Hepatocyte (in vitro differentiated cells): ENCODE data around the gene HOXD1. TPM values are rescaled to one million over a fixed set of nuclear protein-coding genes. Genes with fewer than 3 reads are reported as not detected.

Experiments
- DNase-seq: peaks from one replicate; pipeline ENCODE4 v3.0.0-alpha.2; 2016; ENCODE audit warnings: low spot score
- H2AFZ ChIP-seq: fragments of 200-600 bp; sonication (generic); 2 replicates; pipeline ENCODE4 v1.6.0; 2016; ENCODE audit warnings: antibody characterized with exemption, mild to moderate bottlenecking
- H3K27ac ChIP-seq: fragments of 200-600 bp; sonication (generic); 2 replicates; pipeline ENCODE4 v1.5.1; 2016; ENCODE audit warnings: mild to moderate bottlenecking
- H3K27me3 ChIP-seq: fragments of 200-600 bp; sonication (generic); 2 replicates; pipeline ENCODE4 v1.6.1; 2016
- H3K36me3 ChIP-seq: fragments of 200-600 bp; sonication (generic); replicated peaks from 2 replicates; pipeline ENCODE4 v1.5.1; 2016; ENCODE audit warnings: low read depth; ENCODE audit not compliant: insufficient read depth
- H3K4me1 ChIP-seq: fragments of 200-600 bp; sonication (generic); 2 replicates; pipeline ENCODE4 v1.5.1; 2016; ENCODE audit warnings: mild to moderate bottlenecking, moderate library complexity; ENCODE audit not compliant: insufficient read depth
- H3K4me2 ChIP-seq: fragments of 200-600 bp; sonication (generic); 2 replicates; pipeline ENCODE4 v1.6.0; 2016
- H3K4me3 ChIP-seq: fragments of 200-600 bp; sonication (generic); 2 replicates; pipeline ENCODE4 v1.5.1; 2016; ENCODE audit warnings: mild to moderate bottlenecking
- H3K79me2 ChIP-seq: fragments of 200-600 bp; sonication (generic); 2 replicates; pipeline ENCODE4 v1.6.0; 2017; ENCODE audit warnings: mild to moderate bottlenecking
- H3K9me2 ChIP-seq: fragments of 200-600 bp; sonication (generic); replicated peaks from 2 replicates; pipeline ENCODE4 v1.6.0; 2017; ENCODE audit warnings: mild to moderate bottlenecking; ENCODE audit not compliant: insufficient read depth
- H3K9me3 ChIP-seq: fragments of 200-600 bp; sonication (generic); 2 replicates; pipeline ENCODE4 v1.5.1; 2016; ENCODE audit warnings: low read depth, mild to moderate bottlenecking
- H4K20me1 ChIP-seq: fragments of 200-600 bp; sonication (generic); 2 replicates; pipeline ENCODE4 v1.6.0; 2016; ENCODE audit warnings: mild to moderate bottlenecking; ENCODE audit not compliant: insufficient read depth, poor library complexity, severe bottlenecking
- EZH2 ChIP-seq: fragments of 200-600 bp; sonication (generic); IDR thresholded peaks from 2 replicates; pipeline ENCODE4 v1.6.1; 2016; ENCODE audit warnings: antibody characterized with exemption, mild to moderate bottlenecking, borderline replicate concordance
- EZH2phosphoT487 ChIP-seq: fragments of 200-600 bp; sonication (generic); IDR thresholded peaks from one replicate; pipeline ENCODE4 v1.6.1; 2018; ENCODE audit warnings: antibody characterized with exemption, mild to moderate bottlenecking, low read depth, moderate library complexity; ENCODE audit not compliant: unreplicated experiment, severe bottlenecking
- WGBS: methylation state at CpG from one replicate; pipeline ENCODE4 v1.1.6; 2016; ENCODE audit warnings: low lambda C conversion rate; ENCODE audit errors: missing lambda C conversion rate; 5-methylcytosine and 5-hydroxymethylcytosine counted together
- polyA plus RNA-seq: library from polyadenylated mRNA; unstranded; fragments of >200 nt; fragmentation: Nextera tagmentation; extraction: Ambion mirVana; gene quantifications from 2 replicates; pipeline ENCODE4 v1.2.1, GENCODE V29; 2016
- total RNA-seq: library from RNA; depleted of rRNA; stranded (reverse); fragments of >200 nt; gene quantifications from 2 replicates; pipeline ENCODE4 v1.2.3, GENCODE V29; 2014
- TF ChIP-seq, protein P1 (sequence below): fragments of 200-600 bp; sonication (generic); IDR thresholded peaks from 2 replicates; pipeline ENCODE4 v1.5.1; 2016; ENCODE audit warnings: antibody characterized with exemption, mild to moderate bottlenecking; ENCODE audit not compliant: poor library complexity

The HOXD1 gene
- total and polyA plus RNA-seq, 2 experiments from 2014 or later = not detected

DNA sequence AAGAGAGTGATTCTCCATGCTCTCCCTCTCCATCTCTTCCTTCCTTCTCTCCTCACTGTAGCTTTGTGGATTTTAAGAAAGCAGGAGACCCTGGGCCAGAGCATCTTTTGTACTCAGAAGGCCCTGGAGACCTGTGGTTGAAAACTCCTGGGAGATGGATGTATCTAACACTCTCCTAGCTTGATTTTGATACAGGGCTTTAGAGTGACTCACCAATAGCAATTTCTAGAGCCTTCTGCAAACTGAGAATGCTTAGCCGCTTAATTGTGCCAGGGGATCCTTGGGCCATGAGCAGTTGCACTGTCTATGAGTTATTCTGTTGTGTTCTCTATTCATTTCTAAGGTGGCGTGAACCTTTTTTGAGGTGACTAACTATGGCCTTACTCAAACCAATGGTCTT, 17.7 kb downstream of the HOXD1 start:
- DNase-seq = no peak
- Histone ChIP-seq H2AFZ (no peak overlapping the region), H3K79me2 (no peaks in the 10 kb centered on the region), H3K36me3 (no peaks in the 10 kb centered on the region), H3K4me2 (no peak overlapping the region), H3K27me3 (peaks cover 28% of the 10 kb centered on the region), H3K27ac (no peak overlapping the region), H3K4me3 (no peak overlapping the region), H3K4me1 (no peaks in the 10 kb centered on the region), H4K20me1 (no peaks in the 10 kb centered on the region), H3K9me3 (no peaks in the 10 kb centered on the region), H3K9me2 (no peaks in the 10 kb centered on the region)
- TF ChIP-seq EZH2phosphoT487 = no peak
- no peak for TF ChIP-seq EZH2
- TF ChIP-seq, protein P1, sequence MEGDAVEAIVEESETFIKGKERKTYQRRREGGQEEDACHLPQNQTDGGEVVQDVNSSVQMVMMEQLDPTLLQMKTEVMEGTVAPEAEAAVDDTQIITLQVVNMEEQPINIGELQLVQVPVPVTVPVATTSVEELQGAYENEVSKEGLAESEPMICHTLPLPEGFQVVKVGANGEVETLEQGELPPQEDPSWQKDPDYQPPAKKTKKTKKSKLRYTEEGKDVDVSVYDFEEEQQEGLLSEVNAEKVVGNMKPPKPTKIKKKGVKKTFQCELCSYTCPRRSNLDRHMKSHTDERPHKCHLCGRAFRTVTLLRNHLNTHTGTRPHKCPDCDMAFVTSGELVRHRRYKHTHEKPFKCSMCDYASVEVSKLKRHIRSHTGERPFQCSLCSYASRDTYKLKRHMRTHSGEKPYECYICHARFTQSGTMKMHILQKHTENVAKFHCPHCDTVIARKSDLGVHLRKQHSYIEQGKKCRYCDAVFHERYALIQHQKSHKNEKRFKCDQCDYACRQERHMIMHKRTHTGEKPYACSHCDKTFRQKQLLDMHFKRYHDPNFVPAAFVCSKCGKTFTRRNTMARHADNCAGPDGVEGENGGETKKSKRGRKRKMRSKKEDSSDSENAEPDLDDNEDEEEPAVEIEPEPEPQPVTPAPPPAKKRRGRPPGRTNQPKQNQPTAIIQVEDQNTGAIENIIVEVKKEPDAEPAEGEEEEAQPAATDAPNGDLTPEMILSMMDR = no peak
- 95% methylated on average over 2 of the region's 2 CpGs for WGBS

DNA sequence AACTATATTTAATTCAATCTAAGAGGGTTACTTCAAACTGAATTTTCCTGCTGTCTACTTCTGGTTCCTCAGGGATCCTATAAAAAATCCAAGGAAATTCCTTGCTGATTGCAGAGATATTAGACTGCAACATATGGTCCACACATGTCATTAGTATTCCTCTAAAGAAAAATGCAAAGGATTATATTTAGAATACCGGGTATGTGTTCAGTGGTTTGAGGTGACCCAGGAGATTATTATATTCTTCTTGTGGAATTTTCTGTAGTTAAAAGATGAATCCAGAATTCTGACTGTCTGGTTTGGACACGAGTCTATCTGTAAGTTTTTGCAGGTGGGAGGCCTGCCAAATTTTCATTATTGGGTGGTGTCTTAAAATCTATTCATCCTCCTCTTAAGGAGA, 18.2 kb downstream of the HOXD1 start:
- no peaks in the 10 kb centered on the region for H3K36me3 ChIP-seq
- WGBS = 52% methylated on average over 2 of the region's 2 CpGs
- peaks cover 28% of the 10 kb centered on the region for H3K27me3 ChIP-seq

DNA sequence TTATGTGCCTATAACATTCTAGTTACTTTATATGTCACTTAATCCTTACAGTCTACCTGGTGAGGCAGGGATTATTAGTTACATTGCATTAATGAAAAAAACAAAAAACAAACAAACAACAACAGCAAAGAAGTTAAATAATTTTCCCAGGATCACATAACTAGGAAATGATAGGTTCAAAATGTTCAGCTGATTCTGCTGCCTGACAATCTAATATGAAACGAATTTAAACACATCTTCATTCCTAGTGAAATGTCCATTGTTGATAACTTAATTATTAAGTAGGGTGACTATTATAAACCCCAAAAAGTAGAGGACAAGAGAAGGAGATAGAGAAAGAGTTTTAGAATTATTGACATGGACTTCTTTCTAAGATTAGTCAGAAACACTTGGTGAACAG, 22.6 kb downstream of the HOXD1 start:
- Histone ChIP-seq H4K20me1 (no peaks in the 10 kb centered on the region), H3K4me2 (no peak overlapping the region), H3K4me1 (no peaks in the 10 kb centered on the region), H3K9me2 (no peaks in the 10 kb centered on the region), H3K27ac (no peak overlapping the region), H2AFZ (no peak overlapping the region), H3K9me3 (no peaks in the 10 kb centered on the region), H3K79me2 (no peaks in the 10 kb centered on the region), H3K36me3 (no peaks in the 10 kb centered on the region), H3K4me3 (no peak overlapping the region), H3K27me3 (peaks cover 20% of the 10 kb centered on the region)
- DNase-seq = no peak
- TF ChIP-seq EZH2 (no peak), EZH2phosphoT487 (no peak)
- TF ChIP-seq, protein P1 = no peak
- WGBS = 92% methylated on average over 1 of the region's 1 CpG

More for the DNA sequence above, 18.2 kb downstream of the HOXD1 start:
- TF ChIP-seq, protein P1 = no peak
- no peak for TF ChIP-seq EZH2phosphoT487
- TF ChIP-seq EZH2 = no peak
- Histone ChIP-seq H3K27ac (no peak overlapping the region), H3K9me2 (no peaks in the 10 kb centered on the region), H3K79me2 (no peaks in the 10 kb centered on the region), H3K4me1 (no peaks in the 10 kb centered on the region), H2AFZ (no peak overlapping the region), H3K4me3 (no peak overlapping the region), H4K20me1 (no peaks in the 10 kb centered on the region), H3K4me2 (no peak overlapping the region), H3K9me3 (no peaks in the 10 kb centered on the region)
- no peak for DNase-seq

DNA sequence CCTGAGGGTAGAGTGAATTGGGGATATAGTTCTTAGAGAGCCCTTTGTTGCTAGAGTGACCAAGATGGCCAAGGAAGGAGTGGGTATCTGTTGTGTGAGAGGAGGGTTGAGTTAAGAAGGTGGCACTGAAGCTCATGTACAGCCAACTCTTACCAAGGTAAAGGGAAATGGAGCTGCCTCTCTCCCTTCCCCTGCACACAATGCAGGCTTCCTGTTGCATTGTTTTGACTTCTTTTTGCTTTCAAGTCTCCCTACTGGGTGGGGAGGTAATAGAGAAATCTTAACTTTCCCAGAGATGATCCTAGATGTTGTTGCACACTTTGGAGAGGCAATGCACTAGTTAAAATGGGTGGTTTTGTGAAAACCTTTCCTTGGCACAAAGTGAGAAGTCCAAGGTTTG, 23.8 kb downstream of the HOXD1 start:
- no peaks in the 10 kb centered on the region for H3K9me3 ChIP-seq
- no peak for DNase-seq
- no peaks in the 10 kb centered on the region for H4K20me1 ChIP-seq
- peaks cover 20% of the 10 kb centered on the region for H3K27me3 ChIP-seq
- no peak overlapping the region for H2AFZ ChIP-seq
- H3K79me2 ChIP-seq = no peaks in the 10 kb centered on the region
- H3K9me2 ChIP-seq = no peaks in the 10 kb centered on the region
- H3K36me3 ChIP-seq = no peaks in the 10 kb centered on the region
- H3K4me2 ChIP-seq = no peak overlapping the region
- TF ChIP-seq EZH2 = no peak
- H3K4me3 ChIP-seq = no peak overlapping the region
- H3K27ac ChIP-seq = no peak overlapping the region
- H3K4me1 ChIP-seq = no peaks in the 10 kb centered on the region
